ENCODE measurements around the gene MAPK14.

MAPK14 gene

DNA sequence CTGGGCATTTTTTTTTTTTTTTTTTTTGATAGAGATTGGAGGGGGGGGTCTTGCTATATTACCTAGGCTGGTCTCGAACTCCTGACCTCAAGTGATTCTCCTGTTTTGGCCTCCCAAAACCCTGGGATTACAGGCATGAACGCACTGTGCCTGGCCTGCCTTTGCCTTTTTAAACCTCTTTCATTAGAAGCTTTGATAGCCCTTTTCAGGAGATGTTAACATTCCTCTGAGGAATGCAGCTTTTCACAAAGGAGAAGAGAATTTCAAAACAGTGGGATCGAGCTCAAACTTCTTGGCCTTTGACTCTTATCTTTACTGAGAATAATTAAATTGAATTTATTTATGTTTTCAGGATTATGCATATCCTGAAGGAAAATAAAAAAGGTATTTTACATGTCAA is 34.5 kb upstream of the MAPK14 start:
- H2AFZ ChIP-seq, result no peak overlapping the region
- H3K27ac ChIP-seq, result no peak overlapping the region
- H3K9me3 ChIP-seq (ENCODE audit: control insufficient read depth, low read length), result no peaks in the 10 kb centered on the region
- H3K27me3 ChIP-seq (ENCODE audit: control insufficient read depth, insufficient read depth, low read length), result no peaks in the 10 kb centered on the region
- no peaks in the 10 kb centered on the region for H3K79me2 ChIP-seq
- no peak for TF ChIP-seq CTCF (IDR thresholded peaks at IDR 0.05)
- H3K4me3 ChIP-seq (ENCODE audit: low read depth, low read length), result no peak overlapping the region
- H3K9ac ChIP-seq, result no peak overlapping the region
- H3K4me2 ChIP-seq (ENCODE audit: low read length), result no peak overlapping the region
- no peaks in the 10 kb centered on the region for H3K36me3 ChIP-seq (ENCODE audit: control insufficient read depth, insufficient read depth, low read length)
- H3K4me1 ChIP-seq, result no peaks in the 10 kb centered on the region

- no peaks in the 10 kb centered on the region for H3K36me3 ChIP-seq (ENCODE audit: control insufficient read depth, insufficient read depth, low read length)
- no peak for TF ChIP-seq CTCF (IDR thresholded peaks at IDR 0.05)
- H3K4me3 ChIP-seq (ENCODE audit: low read depth, low read length), result no peak overlapping the region
- no peaks in the 10 kb centered on the region for H3K4me1 ChIP-seq
- H3K4me2 ChIP-seq (ENCODE audit: low read length), result no peak overlapping the region
- H2AFZ ChIP-seq, result no peak overlapping the region
- no peaks in the 10 kb centered on the region for H3K9me3 ChIP-seq (ENCODE audit: control insufficient read depth, low read length)
- H3K27ac ChIP-seq, result no peak overlapping the region
- no peaks in the 10 kb centered on the region for H3K79me2 ChIP-seq
- H3K9ac ChIP-seq, result no peak overlapping the region
- no peaks in the 10 kb centered on the region for H3K27me3 ChIP-seq (ENCODE audit: control insufficient read depth, insufficient read depth, low read length)
These were observed 27.2 kb upstream of the MAPK14 start for GRCh38 chr6:36000451-36000850.

DNA sequence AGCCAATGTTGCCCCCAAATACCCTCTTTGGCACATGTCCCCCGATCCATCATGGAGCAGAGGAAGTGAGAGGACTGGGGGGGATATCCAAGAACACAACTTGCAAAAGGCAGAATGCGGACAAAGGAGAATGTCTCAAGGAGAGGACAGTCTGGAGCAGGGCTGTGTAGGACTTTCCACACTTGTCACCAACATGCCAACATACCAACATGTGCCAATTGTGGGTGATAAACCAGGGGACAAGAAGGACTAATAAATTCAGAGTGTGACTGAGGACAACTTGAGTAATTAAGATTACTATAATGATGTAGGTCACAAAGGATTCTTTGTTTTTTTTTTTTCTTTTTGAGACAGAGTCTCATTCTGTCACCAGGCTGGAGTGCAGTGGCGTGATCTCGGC is 11.9 kb upstream of the MAPK14 start:
- no peaks in the 10 kb centered on the region for H3K27me3 ChIP-seq (ENCODE audit: control insufficient read depth, insufficient read depth, low read length)
- H2AFZ ChIP-seq, result no peak overlapping the region
- H3K27ac ChIP-seq, result no peak overlapping the region

DNA sequence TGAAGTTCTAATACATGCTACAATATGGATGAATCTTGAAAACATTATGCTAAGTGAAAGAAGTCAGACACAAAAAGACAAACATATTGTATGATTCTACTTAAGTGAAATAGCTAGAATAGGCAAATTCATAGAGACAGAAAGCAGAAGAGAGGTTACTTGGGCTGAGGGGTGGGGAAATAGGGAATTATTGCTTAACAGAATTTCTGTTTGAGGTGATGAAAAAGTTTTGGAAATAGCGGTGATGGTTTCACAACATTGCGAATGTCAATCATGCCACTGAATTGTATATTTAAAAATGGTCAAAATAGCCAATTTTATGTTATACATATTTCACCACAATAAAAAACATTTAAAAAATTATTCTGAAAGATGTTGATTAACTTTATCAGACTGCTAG is 9.3 kb upstream of the MAPK14 start:
- H3K9ac ChIP-seq, result no peak overlapping the region
- no peaks in the 10 kb centered on the region for H3K79me2 ChIP-seq
- no peaks in the 10 kb centered on the region for H3K27me3 ChIP-seq (ENCODE audit: control insufficient read depth, insufficient read depth, low read length)
- no peak overlapping the region for H3K27ac ChIP-seq
- no peak overlapping the region for H3K4me3 ChIP-seq (ENCODE audit: low read depth, low read length)
- TF ChIP-seq CTCF (IDR thresholded peaks at IDR 0.05), result no peak
- H2AFZ ChIP-seq, result no peak overlapping the region
- no peaks in the 10 kb centered on the region for H3K36me3 ChIP-seq (ENCODE audit: control insufficient read depth, insufficient read depth, low read length)
- H3K9me3 ChIP-seq (ENCODE audit: control insufficient read depth, low read length), result no peaks in the 10 kb centered on the region
- H3K4me1 ChIP-seq, result no peaks in the 10 kb centered on the region
- H3K4me2 ChIP-seq (ENCODE audit: low read length), result no peak overlapping the region

More for the DNA sequence above, 11.9 kb upstream of the MAPK14 start:
- H3K36me3 ChIP-seq (ENCODE audit: control insufficient read depth, insufficient read depth, low read length), result no peaks in the 10 kb centered on the region
- no peak for TF ChIP-seq CTCF (IDR thresholded peaks at IDR 0.05)
- H3K4me2 ChIP-seq (ENCODE audit: low read length), result no peak overlapping the region
- H3K9ac ChIP-seq, result no peak overlapping the region
- no peaks in the 10 kb centered on the region for H3K79me2 ChIP-seq
- no peaks in the 10 kb centered on the region for H3K9me3 ChIP-seq (ENCODE audit: control insufficient read depth, low read length)
- no peak overlapping the region for H3K4me3 ChIP-seq (ENCODE audit: low read depth, low read length)
- no peaks in the 10 kb centered on the region for H3K4me1 ChIP-seq

- Histone ChIP-seq H3K9me3 (ENCODE audit: control insufficient read depth, low read length) (no peaks in the 10 kb centered on the region), H3K4me3 (ENCODE audit: low read depth, low read length) (no peak overlapping the region), H3K9ac (no peak overlapping the region), H3K27ac (no peak overlapping the region), H3K79me2 (no peaks in the 10 kb centered on the region), H2AFZ (no peak overlapping the region), H3K27me3 (ENCODE audit: control insufficient read depth, insufficient read depth, low read length) (no peaks in the 10 kb centered on the region), H3K4me1 (no peaks in the 10 kb centered on the region), H3K36me3 (ENCODE audit: control insufficient read depth, insufficient read depth, low read length) (no peaks in the 10 kb centered on the region), H3K4me2 (ENCODE audit: low read length) (no peak overlapping the region)
- no peak for TF ChIP-seq CTCF (IDR thresholded peaks at IDR 0.05)
These were observed 8.4 kb upstream of the MAPK14 start for GRCh38 chr6:36019167-36019566.

Measured in parathyroid adenoma (tissue), 2 donors.